Lower leg skin (tissue), 4 donors: ENCODE measurements around the gene CWF19L1. TPM values are rescaled to one million over a fixed set of nuclear protein-coding genes. Genes with fewer than 3 reads are reported as not detected.

Source experiments
- DNase-seq, 2 donors: peaks; one replicate each; pipeline ENCODE4 v3.0.0-alpha.2; 2019; ENCODE audit warnings: low spot score in 2 of 2
- H3K4me3 ChIP-seq: fragments of 200-600 bp; sonication (generic); 2 replicates; pipeline ENCODE4 v1.5.1; 2017; ENCODE audit warnings: mild to moderate bottlenecking, low read depth; ENCODE audit not compliant: poor library complexity, severe bottlenecking
- POLR2A ChIP-seq, 2 donors: fragments of 450-650 bp; IDR thresholded peaks; one replicate each; pipeline ENCODE4 v1.6.1; 2016 to 2017; ENCODE audit warnings: antibody characterized with exemption in 2 of 2, mild to moderate bottlenecking in 1 of 2, moderate library complexity in 1 of 2
- WGBS, 2 donors: methylation state at CpG; one replicate each; pipeline ENCODE4 v1.1.5; 2018; 5-methylcytosine and 5-hydroxymethylcytosine counted together
- intact Hi-C: fragments of 100-400 bp; cut with DNase I; formaldehyde crosslinking; loops from one replicate; pipeline ENCODE4 v1.15.0; 2023; ENCODE audit warnings: low total_unique reads
- total RNA-seq, 4 donors: library from RNA; depleted of rRNA; stranded (reverse); fragments of >200 nt; gene quantifications; one replicate each; pipeline ENCODE4 v1.1.0, GENCODE V29; 2016
- TF ChIP-seq, protein P1 (sequence below), 3 donors: fragments of 450-650 bp; IDR thresholded peaks; one replicate each; pipeline ENCODE4 v1.5.1; 2016; ENCODE audit warnings: antibody characterized with exemption in 3 of 3, mild to moderate bottlenecking in 3 of 3, moderate library complexity in 2 of 3

The CWF19L1 gene
- total RNA-seq, 4 donors from 2014 or later = 11.9 to 30.5 (median 18.0) TPM

DNA sequence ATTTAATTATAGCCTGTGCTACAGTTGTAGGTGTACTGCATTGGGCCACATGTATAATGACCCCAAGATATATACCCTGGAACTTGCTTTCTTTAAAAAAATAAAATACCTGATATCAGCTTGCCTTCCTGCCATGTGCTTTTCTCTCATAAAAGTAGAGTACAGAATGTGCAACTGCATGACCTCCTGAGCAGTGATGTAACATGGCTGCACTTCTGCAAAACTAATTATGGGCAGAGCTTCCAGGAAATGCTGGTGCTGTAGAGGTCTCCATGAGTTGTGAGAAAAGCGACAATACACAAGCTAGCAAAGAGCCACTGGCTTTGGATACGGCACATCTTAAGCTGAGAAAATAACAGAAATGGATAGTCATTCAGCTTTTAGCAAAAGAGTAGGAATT is 75.1 kb downstream of the CWF19L1 start:
- DNase-seq = peak in 1 of 2 donors; percentile 19
- intact Hi-C loops = no loop called here
- TF ChIP-seq, protein P1, sequence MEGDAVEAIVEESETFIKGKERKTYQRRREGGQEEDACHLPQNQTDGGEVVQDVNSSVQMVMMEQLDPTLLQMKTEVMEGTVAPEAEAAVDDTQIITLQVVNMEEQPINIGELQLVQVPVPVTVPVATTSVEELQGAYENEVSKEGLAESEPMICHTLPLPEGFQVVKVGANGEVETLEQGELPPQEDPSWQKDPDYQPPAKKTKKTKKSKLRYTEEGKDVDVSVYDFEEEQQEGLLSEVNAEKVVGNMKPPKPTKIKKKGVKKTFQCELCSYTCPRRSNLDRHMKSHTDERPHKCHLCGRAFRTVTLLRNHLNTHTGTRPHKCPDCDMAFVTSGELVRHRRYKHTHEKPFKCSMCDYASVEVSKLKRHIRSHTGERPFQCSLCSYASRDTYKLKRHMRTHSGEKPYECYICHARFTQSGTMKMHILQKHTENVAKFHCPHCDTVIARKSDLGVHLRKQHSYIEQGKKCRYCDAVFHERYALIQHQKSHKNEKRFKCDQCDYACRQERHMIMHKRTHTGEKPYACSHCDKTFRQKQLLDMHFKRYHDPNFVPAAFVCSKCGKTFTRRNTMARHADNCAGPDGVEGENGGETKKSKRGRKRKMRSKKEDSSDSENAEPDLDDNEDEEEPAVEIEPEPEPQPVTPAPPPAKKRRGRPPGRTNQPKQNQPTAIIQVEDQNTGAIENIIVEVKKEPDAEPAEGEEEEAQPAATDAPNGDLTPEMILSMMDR (IDR thresholded peaks at IDR 0.05) = no peak
- no peak for TF ChIP-seq POLR2A (IDR thresholded peaks at IDR 0.05)
- no peak overlapping the region for H3K4me3 ChIP-seq
- WGBS, 2 donors = 87 to 90% methylated on average over 2 of the region's 2 CpGs

DNA sequence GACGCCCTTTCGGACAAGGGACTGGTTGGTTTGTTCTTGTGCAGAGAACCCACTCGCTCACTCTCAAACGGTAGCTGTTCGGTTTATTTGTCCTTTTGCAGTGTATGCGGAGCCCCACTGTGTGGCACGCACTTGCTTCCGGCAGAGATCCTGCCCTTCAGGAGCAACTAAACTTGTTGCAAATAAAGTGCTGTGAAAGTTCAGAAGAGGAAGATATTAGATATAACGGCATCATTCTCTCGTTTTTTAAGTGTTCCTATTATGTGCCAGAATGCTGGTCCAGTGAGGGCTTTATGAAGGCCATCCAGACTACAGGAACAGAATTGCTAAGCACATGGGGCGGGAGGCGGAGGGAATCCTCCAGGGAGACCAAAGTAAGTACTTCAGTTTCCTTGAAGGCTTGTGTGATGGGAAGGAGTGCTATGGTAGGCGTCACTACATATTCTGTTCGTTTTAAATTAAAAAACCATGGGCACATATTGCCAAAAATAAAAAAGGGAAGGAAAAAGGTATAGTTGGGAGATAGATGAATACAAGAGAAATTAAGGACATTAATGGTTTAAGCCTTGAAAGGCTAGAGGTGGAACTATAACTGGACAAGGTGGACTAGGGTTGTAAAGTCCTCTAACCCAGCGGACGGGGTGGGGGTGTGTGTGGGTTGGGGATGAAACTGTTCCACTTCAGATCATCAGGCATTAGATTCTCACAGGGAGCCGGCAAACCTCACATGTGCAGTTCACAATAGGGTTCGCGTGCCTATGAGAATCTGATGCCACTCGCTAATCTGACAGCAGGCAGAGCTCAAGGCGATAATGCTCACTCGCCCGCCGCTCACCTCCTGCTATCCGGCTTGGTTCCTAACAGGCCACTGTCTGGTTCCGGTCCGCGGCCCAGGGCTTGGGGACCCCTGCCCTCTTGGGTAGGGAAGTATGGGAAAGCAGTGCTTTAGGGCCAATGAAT is 80.9 kb downstream of the CWF19L1 start:
- peak in 1 of 2 donors; percentile 85 for DNase-seq
- TF ChIP-seq POLR2A (IDR thresholded peaks at IDR 0.05) = no peak
- TF ChIP-seq, protein P1 (IDR thresholded peaks at IDR 0.05) = no peak
- WGBS, 2 donors = 32 to 34% methylated on average over 28 of the region's 28 CpGs
- H3K4me3 ChIP-seq = peak overlapping the region; percentile 88
- intact Hi-C loops = no loop called here

DNA sequence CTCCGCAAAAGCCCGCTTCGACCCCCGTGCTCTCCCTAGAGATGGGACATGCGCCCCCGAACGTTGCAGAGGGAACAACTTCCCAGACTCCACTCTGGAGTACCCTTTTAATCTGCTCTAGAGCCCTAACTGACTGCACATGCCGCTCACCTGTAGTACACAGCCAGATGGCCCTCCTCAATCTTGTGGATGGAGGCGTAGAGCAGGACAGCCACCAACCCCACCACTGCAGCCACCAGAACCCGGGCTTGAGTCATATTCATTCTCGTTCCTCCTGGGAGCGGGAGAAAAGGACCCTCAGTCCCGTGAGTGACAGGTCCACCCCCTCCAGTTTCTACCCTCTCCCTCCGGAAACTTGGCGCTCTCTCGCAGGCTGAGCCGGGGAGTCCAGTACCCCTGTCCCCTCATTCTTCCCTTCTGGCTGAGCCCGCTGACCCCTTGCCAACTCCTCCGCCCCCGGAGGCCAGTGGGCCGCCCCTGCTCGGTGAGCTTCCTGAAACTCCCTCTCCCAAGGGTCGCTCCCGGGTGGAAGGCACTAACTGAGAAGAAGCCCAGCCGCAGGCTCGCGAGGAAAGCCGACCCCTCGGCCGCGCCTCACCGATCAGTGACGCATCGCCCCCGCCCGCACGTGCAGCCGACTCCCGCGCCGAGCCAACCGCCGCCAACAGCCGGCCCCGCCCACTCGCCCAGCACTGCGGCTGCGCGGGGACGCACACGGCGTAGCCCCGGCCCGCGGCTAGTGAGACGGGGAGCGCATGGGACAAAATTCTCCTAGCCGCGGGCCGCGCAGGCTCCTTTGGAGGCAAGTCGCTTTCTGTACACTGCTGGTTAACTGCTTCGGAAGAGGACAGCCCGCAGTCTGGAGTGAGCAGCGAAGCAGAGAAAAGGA is 81.8 kb downstream of the CWF19L1 start, which contains the start of gene ERLIN1:
Gene ERLIN1 (minus strand): TSS at position 666 of the 889 bp plus-strand sequence. CDS start 403 bp downstream, at position 263.
- H3K4me3 ChIP-seq = peak within 1 kb of the TSS; percentile 88
- intact Hi-C loops = no loop called here
- TF ChIP-seq, protein P1 (IDR thresholded peaks at IDR 0.05) = no peak
- no peak for TF ChIP-seq POLR2A (IDR thresholded peaks at IDR 0.05)
- 0 to 1% methylated on average over 41 to 43 of the region's 65 CpGs for WGBS, 2 donors
- peak; percentile 88 to 98 for DNase-seq

DNA sequence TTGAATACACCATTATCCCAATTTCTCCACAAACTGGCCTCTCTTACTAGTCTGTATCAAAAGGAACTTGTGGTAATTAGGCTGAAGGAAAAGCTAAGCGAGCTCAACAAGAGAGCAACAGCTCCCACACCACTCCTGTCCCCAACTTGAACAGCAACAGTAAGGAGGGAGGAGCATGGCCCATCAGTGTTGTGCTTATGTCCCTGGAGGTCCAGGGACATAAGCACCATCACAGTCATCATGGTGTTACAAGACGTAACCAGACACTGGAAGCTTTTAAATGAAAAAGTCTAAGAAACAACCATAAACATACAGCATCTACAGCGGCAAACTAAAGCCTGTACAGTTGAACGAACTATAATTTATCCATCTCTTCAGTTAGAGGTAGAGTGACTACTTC is 82.6 kb downstream of the CWF19L1 start:
- no peak for DNase-seq
- 2 to 4% methylated on average over 4 of the region's 4 CpGs for WGBS, 2 donors
- H3K4me3 ChIP-seq = no peak overlapping the region
- TF ChIP-seq, protein P1 (IDR thresholded peaks at IDR 0.05) = no peak
- TF ChIP-seq POLR2A (IDR thresholded peaks at IDR 0.05) = no peak
- intact Hi-C loops = no loop called here

DNA sequence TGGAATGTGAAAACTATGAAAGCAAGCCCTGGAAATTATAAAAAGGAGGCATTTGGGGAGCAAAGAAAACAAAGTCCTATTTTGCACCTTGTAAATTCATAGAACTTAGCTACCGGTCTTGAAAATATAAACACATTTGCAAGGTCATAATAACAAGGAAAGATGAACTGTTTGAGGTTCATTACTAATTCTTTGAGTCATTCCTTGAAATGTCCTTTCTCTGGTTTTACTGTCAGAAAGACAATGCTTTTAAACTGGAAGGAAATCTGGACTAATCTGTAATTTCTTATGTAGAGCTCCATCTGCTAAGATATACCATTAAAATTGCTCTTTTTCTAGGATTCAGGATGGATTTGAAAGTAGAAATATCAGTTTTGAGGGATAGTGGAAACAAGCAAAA is 83.0 kb downstream of the CWF19L1 start:
- intact Hi-C loops = no loop called here
- TF ChIP-seq, protein P1 (IDR thresholded peaks at IDR 0.05) = no peak
- no peak for TF ChIP-seq POLR2A (IDR thresholded peaks at IDR 0.05)
- no peak for DNase-seq
- WGBS, 2 donors = 44 to 53% methylated on average over 1 of the region's 1 CpG
- H3K4me3 ChIP-seq = no peak overlapping the region
